Progenitor cell of endocrine pancreas (in vitro differentiated cells): ENCODE measurements around the gene NCKAP5. TPM values are rescaled to one million over a fixed set of nuclear protein-coding genes. Genes with fewer than 3 reads are reported as not detected.

ENCODE experiments used
- DNase-seq: peaks from one replicate; pipeline ENCODE4 v3.0.0; 2021; ENCODE audit warnings: low spot score; ENCODE audit not compliant: unreplicated experiment
- H3K27ac Mint-ChIP-seq: 2 replicates; pipeline ENCODE4 v1.8.0; 2021; ENCODE audit warnings: mild to moderate bottlenecking, moderate library complexity, mixed read lengths
- H3K27me3 Mint-ChIP-seq: 2 replicates; pipeline ENCODE4 v1.8.0; 2021; ENCODE audit warnings: mixed read lengths
- H3K36me3 Mint-ChIP-seq: 2 replicates; pipeline ENCODE4 v1.8.0; 2022; ENCODE audit warnings: mixed read lengths; ENCODE audit not compliant: insufficient read depth
- H3K4me1 Mint-ChIP-seq: 2 replicates; pipeline ENCODE4 v1.8.0; 2021; ENCODE audit warnings: low read depth, mixed read lengths
- H3K4me3 Mint-ChIP-seq: 2 replicates; pipeline ENCODE4 v1.8.0; 2021; ENCODE audit warnings: low read depth, mild to moderate bottlenecking, moderate library complexity, mixed read lengths
- H3K9me3 Mint-ChIP-seq: 2 replicates; pipeline ENCODE4 v1.8.0; 2021; ENCODE audit warnings: low read depth, mixed read lengths
- CTCF ChIP-seq: fragments of 200-600 bp; sonication (generic); IDR thresholded peaks from one replicate; pipeline ENCODE4 v1.5.0; 2021; ENCODE audit warnings: antibody characterized with exemption, mild to moderate bottlenecking; ENCODE audit not compliant: unreplicated experiment
- total RNA-seq: library from RNA; stranded (reverse); gene quantifications from 2 replicates; pipeline ENCODE4 v1.2.1, GENCODE V29; 2021

Gene NCKAP5
- total RNA-seq, 1 donor from 2014 or later, result 1.7 TPM

DNA sequence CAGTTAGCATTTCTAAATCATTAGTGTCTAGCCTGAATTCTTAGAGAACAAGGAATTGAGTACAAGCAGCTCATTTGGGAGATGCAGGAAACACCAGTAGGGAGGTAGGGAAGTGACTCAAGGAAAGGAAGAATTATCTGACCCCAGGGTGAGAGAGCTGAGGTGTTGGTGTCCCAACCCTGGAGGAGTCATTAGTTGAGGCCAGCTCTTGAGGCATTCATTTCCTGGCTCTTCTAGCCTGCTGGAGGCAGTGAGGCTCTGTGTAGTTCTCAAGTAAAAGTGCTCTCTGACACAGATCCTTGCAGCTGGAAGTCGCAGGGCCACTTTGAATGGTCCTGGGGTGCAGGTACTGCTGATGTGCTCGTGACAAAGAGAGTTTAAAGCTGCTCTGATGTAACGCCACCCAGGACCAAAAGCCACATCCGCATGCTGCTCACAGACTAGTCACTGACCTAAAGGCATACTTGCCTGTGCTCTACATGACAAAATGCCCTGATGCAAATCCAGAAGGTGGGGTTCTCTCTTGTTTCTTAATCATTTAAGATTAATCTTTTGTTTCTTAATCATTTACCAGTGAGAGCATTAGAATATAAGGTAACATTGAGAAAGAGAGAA lies 598.8 kb downstream of the NCKAP5 start:
- Mint-ChIP-seq H3K9me3 (peaks cover 7% of the 10 kb centered on the region), H3K27ac (no peak overlapping the region), H3K36me3 (no peaks in the 10 kb centered on the region), H3K4me3 (no peak overlapping the region), H3K4me1 (peaks cover 6% of the 10 kb centered on the region), H3K27me3 (peaks cover 6% of the 10 kb centered on the region)
- TF ChIP-seq CTCF, result no peak
- DNase-seq, result no peak

DNA sequence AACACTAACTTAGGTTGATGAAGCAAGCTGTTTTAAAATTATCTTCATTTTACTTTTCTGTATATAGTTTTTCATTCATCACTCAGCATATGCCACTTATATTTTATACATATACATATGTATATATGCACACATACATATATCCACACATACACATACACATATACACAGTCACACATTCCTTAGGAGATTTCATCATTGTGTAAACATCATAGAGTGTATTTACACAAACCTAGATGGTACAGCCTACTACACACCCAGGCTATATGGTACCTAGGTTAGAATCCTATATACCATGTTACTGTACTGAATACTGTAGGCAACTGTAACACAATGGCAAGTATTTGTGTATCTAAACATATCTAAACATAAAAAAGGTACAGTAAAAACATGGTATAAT lies 602.8 kb downstream of the NCKAP5 start:
- H3K27me3 Mint-ChIP-seq, result peaks cover 6% of the 10 kb centered on the region
- no peaks in the 10 kb centered on the region for H3K36me3 Mint-ChIP-seq
- DNase-seq, result no peak
- peaks cover 4% of the 10 kb centered on the region for H3K9me3 Mint-ChIP-seq
- no peak for TF ChIP-seq CTCF
- no peak overlapping the region for H3K27ac Mint-ChIP-seq
- H3K4me1 Mint-ChIP-seq, result peaks cover 3% of the 10 kb centered on the region
- H3K4me3 Mint-ChIP-seq, result no peak overlapping the region

DNA sequence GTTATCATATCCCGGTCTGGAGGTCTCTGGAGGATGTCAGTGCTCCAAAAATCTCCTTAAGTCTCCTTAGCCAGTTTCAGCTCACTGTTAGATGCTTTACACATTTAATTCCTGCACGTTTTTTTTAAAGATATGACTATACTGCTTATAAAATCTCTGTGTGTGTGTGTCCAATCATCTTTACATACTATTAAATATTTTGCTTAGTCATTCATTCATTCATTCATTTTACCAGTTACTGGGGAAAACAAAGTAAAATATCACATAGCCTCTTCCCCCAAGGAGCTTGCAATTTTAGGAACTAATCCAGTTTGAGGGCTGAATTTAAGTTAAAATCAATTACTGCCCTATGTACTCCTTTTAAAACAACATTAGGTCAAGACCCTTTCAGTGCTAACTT lies 605.1 kb downstream of the NCKAP5 start:
- no peak for DNase-seq
- peaks cover 4% of the 10 kb centered on the region for H3K9me3 Mint-ChIP-seq
- H3K4me1 Mint-ChIP-seq, result no peaks in the 10 kb centered on the region
- no peak overlapping the region for H3K27ac Mint-ChIP-seq
- H3K4me3 Mint-ChIP-seq, result no peak overlapping the region
- TF ChIP-seq CTCF, result no peak
- peaks cover 6% of the 10 kb centered on the region for H3K27me3 Mint-ChIP-seq
- H3K36me3 Mint-ChIP-seq, result no peaks in the 10 kb centered on the region

DNA sequence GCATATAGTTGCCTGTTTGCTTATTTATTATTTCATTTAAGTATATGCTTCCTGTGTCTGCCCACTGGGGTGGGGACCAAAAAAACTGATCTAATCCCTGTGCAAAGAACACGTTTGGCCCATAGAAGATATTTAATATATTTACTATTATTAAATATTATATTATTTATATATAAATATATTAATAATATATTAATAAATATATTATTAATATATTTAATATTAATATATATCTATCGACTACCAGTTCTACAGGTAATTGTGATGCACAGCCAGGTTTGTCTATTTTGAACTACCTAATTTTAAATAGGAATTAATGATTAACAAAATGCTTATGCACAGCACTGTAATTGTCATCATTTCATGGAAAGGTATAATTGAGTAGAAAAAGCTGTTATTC lies 609.4 kb downstream of the NCKAP5 start:
- Mint-ChIP-seq H3K4me3 (no peak overlapping the region), H3K4me1 (no peaks in the 10 kb centered on the region), H3K27me3 (no peaks in the 10 kb centered on the region), H3K9me3 (no peaks in the 10 kb centered on the region), H3K36me3 (no peaks in the 10 kb centered on the region), H3K27ac (no peak overlapping the region)
- no peak for DNase-seq
- no peak for TF ChIP-seq CTCF

DNA sequence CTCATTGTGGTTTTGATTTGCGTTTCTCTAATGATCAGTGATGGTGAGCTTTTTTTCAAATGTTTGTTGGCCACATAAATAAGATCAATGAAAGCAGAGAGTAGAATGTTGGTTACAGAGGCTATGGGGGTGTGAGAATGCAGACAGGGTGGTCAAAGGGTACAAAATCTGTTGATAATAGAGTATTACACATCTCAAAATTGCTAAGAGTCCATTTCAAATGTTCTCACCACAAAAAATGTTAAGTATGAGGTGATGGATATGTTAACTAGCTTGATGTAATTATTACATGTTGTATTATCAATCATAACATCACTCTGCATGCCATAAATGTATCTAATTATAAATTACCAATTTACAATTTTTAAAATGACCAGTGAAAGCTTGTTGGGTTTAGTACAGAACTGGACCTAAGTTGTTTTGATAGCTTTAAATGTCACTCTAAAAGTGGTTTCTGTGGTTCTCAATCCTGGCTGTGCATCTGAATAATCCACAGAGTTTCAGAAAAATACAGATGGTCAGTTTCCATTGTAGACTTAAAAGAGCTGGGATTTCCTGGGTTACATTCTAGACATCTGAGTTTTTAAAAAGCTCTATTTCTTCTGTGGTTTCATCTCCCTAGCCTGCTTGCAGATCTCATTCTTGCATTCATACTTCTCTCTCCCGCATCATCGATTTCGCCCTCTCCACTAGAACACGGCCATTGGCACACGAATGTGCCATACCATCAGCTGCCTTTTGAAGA lies 612.2 kb downstream of the NCKAP5 start:
- no peaks in the 10 kb centered on the region for H3K4me1 Mint-ChIP-seq
- no peaks in the 10 kb centered on the region for H3K9me3 Mint-ChIP-seq
- TF ChIP-seq CTCF, result no peak
- no peak overlapping the region for H3K4me3 Mint-ChIP-seq
- H3K36me3 Mint-ChIP-seq, result no peaks in the 10 kb centered on the region
- no peak for DNase-seq
- no peak overlapping the region for H3K27ac Mint-ChIP-seq
- H3K27me3 Mint-ChIP-seq, result peaks cover under 1% of the 10 kb centered on the region
